HG03064 (cell line): Measurements from ENCODE around the gene WDFY4.

ENCODE experiments used
- ATAC-seq: cut with Tn5 transposase; IDR thresholded peaks from one replicate; pipeline ENCODE4 v1.9.1; 2021; ENCODE audit warnings: low read depth; ENCODE audit not compliant: unreplicated experiment

WDFY4 gene

DNA sequence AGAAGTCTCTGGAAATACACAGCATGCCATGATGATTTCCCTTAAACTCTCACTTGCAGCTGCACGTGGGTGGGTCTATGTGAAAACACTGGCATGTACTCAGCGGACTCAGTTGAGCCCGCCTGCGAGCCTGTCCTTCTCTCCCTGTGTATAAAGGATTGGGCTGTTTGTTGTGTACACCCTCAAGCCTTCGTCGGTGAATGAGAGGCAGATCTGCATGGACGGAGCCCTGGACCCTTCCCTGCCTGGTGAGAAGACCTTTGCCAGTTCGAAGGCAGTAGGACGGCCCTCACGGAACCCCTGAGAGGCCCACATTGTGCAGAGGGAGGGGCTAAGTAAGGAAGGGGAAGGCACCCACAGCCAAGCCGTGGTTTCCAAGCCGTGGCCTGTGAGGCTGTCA lies 121.2 kb downstream of the WDFY4 start:
- no peak for ATAC-seq

DNA sequence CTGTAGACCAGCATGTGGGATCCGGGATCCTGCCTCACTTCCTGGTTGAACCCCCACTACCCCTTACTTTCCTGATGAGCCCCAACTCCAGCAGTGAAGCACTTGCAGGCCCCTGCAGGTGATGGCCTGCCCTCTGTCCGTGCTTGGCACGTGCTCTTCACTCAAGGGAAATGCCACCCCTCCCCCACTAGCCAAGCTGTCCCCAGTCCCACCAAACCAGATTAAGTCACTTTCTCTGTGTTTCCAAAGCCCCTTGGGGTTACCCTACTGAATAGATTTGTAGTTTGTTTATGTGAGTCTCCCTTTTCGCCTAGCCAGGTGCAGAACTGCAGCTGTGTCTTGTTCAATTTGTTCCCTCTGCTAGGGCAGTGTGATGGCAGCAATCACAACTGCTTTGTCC lies 121.7 kb downstream of the WDFY4 start:
- no peak for ATAC-seq

DNA sequence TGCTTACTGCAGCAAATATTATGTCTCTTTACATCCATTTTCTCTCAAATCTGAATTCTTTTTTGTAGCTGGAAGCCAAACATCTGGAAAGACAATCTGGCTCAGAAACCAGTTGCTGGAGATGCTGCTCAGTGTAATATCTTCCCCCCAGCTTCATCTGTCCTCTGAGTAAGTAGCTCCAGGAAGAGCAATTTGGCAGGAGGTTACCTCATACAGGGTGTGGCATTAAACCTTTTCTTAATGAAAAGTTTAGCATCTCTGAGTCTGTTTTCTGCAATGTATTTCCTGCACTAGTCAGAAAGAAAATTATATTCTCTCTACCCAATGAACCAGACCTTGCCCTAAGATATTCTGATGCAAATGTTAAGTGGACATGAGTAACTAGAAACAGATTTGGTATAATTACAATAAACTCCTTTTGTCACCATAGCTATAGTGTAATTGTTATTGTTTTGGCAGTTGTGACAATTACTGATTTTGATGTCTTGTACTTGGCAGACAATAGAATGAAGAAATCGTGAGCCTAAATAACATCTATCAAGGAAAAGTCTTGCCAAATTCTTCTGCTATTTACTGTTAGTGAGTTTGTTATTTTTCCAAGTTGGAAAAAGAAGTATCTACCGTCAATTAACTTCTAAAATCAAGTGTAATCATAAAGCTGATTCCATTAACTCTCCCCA lies 123.3 kb downstream of the WDFY4 start:
- ATAC-seq = no peak

DNA sequence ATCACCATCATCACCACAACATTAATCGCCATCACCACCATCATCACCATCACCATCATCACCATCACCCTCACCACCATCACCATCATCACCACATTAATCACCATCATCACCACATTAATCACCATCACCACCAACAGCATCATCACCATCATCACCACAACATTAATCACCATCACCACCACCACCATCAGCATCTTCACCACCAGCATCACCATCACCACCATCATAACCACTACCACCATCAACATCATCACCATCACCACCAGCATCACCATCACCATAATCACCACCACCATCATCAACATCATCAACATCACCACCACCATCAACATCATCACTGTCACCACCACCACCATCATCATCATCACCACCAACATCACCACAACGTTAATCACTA lies 124.6 kb downstream of the WDFY4 start:
- no peak for ATAC-seq

DNA sequence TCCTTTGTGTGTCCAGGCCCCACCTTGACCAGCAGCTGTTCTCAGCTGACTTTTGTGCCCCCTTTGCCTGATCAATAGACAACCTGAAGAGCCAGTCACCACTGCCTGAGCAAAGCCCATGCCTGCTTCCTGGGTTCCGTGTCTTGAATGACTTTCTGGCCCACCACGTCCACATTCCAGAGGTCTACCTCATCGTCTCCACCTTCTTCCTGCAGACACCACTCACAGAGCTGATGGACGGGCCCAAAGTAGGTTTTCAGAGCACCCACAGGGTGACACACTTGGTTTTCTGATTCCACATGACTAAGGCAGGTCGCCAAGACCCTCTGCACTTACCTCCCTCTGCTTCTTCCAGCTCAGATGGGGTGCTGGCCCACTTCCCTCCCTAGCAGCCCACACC lies 126.8 kb downstream of the WDFY4 start:
- ATAC-seq = no peak

DNA sequence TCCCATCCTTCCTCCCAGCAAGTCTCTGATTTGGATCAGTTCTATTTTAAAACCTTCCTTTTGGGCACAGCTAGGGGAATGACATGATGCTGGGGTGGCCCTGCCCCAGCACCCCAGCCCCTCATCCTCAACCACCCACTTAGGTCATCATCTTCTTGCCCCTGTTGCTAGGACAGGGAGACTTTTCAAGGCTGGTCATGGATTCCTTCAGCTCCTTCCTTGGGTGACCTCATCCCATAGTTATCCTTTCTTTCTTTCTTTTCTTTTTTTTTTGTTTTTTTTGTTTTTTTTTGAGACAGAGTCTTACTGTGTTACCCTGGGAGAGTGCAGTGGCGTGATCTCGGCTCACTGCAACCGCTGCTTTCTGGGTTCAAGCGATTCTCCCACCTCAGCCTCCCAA lies 127.2 kb downstream of the WDFY4 start:
- no peak for ATAC-seq

DNA sequence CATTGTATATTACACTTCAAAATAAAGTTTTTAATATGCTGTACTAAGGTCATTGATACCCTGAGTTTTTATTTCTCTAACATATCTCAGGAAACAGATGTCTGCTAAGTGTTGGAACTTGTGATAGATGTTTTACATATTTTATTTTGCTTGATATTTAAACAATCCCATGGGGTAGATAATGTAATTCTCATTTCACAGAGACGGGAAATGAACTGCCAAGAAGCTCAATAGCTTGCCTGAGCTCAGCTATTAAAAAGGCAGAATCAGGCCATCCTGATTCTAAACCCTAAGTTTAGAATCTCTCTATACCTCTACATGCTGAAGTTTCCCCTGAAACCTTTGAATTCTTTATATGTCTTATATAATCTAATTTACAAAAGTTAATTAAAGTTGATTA lies 128.6 kb downstream of the WDFY4 start:
- no peak for ATAC-seq

DNA sequence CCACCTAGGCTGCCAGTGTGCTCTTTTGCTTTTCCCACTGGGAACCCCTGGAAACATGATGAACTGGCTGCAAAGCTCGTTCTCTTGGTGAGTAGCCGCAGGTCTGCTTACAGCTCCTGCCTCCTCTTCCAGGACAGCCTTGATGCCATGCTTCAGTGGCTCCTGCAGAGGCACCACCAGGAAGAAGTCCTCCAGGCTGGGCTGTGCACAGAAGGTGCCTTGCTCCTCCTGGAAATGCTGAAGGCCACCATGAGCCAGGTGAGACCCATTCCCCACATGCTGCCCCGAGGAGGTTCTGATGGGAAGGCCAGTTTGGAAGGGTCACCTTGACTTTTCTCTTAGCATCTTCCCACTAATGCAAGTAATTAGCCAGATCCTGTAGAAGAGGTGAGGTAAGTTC lies 129.2 kb downstream of the WDFY4 start:
- no peak for ATAC-seq

DNA sequence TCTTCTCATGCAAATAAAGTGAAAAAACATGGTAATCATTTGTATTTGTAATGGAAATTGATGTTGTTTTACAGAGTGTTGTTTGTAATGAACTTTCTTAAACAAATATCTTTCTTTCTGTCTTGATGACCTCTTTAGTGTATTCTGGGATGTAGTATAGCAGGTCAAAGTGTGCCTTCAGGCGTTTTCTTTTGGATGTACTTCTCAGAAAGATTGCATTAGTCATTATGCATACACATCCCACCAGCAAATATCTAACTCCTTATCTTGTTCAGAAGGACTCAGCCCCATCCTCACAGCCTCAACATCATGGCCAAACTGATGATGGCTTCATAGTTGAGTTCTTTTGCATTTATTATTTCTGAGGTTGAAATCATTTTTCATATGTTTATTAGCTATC lies 130.3 kb downstream of the WDFY4 start:
- no peak for ATAC-seq

DNA sequence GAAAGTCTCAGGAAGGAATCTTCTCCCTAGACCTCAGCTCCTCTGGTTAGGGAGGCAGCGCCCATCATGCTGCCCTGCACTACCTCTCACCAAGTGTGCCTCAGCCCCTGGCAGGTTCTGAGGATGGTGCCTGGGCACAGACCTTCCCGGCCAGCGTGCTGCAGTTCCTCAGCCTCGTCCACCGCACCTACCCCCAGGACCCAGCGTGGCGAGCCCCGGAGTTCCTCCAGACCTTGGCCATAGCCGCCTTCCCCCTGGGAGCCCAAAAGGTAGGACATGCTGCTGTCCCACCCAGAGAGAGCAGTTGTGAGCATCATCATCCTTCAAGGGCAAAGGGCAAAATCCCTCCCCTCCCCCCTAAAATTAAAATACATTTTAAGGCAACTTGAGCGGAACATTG lies 132.5 kb downstream of the WDFY4 start:
- no peak for ATAC-seq

DNA sequence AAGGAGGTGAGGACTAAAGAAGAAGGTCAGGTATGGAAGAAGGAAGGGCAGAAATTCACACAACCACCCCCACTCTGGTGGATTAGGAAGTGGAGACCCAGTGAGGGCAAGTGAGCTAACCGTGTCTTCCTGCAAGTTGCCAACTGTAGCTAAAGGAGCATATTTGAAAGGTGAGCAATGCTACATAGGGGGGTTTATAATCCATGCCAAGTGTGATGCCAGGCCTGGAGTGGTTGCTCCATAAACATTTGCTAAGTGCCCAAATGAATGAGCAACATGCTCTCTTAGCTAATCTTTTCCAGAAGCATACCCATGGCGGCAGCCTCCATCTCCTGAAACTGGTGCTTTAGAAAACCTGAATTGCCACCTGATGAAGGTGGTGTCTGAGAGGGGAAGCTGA lies 133.4 kb downstream of the WDFY4 start:
- no peak for ATAC-seq

DNA sequence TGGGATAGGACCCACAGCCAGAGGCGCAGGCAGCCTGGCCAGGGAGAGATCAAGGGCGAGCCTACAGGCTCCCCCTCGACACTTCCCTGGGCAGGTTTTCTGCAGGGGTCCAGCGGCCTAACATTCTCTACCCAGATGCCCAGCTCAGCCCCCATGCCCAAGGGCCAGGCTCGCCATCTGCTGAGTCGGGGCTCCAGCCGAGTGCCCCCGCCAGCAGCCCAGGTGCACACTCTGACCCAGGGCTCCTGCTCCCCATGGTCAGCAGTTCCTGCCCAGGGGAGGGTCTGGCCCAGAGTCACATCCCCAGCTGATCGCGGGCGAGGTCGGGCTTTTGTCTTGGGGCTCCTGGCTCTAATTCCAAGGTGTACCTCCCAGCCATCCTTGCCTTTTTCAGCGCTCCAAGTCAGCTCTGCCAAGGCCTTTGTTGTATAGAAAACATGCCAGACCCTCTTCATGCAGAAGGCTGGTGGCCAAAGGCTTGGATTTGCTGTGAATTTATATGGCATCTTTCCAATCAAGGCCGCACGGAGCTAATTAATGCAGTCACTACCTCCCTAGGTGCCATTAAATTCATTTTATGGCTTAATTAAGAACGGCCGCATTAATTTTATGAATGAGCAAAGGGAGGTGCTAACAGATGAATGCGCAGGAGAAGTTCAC lies 134.3 kb downstream of the WDFY4 start:
- ATAC-seq = no peak

DNA sequence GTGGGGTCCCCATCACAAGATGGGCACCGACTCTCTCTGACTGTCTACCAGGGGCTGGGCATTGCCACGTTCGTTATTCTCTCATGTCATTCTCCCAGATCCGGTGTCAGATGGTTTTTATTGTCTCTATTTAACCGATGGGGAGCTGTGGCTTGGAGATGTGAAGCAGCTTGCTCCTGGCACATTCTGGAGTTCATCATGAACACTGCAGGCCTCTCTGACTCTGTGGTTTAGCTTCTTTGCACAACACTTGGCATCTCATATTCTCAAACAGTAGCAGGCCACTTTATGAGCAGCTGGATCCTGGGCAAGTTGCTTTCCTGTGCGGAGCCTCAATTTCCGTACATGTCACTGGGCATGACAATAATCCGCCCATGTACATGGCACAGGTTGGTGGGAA lies 135.1 kb downstream of the WDFY4 start:
- ATAC-seq = no peak

DNA sequence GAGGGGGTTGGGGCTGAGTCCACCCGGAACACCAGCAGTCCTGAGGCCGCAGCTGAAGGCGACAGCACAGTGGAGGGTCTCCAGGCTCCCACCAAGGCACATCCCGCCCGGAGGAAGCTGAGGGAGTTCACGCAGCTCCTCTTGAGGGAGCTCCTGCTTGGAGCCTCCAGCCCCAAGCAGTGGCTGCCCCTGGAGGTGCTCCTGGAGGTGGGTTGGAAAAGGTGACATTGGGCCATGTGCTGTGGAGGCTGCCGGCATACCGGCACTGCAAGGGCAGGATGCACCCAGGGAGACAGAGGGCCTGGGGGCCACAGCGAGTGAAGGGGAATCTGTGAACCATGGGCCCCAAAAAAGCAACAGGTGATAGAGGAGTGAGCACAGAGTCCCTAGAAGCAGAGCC lies 135.6 kb downstream of the WDFY4 start:
- ATAC-seq = no peak

DNA sequence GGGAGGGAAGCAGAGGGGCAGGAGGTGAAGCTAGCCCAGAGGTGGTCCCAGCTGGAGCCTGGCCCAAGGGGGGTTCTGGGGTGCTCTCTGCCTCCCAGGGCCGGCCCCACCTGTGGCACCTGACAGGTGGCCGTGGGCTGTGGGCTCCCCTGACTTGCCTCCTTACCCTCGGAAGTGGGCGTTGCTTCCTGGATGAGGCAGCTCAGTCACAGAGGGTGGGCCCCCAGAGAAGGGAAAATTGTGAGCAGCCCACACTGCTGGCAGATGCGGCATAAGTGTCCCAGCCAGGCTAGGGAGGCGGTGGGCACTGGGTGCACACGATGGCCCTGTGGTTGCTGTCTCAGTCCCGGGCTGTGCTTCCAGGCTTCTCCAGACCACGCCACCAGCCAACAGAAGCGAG lies 136.0 kb downstream of the WDFY4 start:
- no peak for ATAC-seq

DNA sequence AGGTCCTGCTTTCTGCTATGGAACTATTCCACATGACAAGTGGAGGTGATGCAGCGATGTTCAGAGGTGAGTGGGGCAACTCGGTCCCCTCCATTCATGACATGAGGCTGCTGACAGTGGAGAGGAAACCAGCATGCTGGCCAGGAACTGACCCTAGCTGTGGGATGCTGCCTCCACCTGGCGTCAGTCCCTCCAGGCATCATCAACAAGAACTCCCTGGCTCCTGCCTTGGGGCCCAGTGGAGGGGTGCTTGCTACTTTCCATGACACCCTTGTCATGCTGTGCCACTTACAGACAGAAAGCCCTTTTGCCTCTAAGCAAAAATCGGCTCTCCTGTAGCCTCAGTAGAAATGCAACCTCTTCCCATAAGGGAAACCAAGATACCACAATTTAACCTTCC lies 136.4 kb downstream of the WDFY4 start:
- ATAC-seq = no peak

DNA sequence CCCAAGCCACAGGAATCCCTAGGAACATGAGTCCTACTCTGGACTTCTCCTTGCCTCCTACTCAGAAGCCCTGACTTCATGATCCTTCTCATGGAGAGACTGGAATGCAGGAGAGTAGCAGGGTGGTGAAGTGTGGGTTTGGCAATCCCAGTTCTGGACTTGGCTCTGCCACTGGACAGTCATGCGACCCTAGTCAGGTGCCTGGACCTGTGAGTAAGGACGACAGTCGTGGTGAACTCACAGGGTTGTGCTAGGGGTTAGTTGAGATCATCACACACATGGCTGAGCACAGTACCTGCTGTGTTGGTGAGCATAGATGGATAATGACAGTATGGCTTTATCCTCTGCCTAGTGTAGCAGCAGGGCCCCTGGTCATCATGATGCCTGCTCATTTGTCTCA lies 137.0 kb downstream of the WDFY4 start:
- ATAC-seq = no peak

DNA sequence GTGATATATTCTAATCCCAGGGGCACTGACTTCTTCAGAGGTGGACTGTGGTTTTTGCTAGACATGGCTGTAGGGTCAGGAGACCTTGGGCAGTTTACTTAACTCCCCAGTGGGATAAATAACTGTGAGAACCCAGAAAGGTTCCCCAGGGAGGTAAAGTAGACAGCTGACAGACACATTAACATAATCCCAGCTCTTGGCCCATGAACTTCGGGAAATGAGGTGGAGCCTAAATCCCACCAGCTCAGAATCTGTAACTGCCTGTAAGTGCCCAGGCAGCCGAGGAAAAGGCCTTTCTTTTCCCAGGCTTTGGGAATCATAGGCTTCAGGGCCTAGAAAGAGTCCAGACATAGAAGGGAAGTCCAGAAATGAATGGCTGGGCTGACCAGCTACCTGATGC lies 149.0 kb downstream of the WDFY4 start:
- ATAC-seq = no peak

DNA sequence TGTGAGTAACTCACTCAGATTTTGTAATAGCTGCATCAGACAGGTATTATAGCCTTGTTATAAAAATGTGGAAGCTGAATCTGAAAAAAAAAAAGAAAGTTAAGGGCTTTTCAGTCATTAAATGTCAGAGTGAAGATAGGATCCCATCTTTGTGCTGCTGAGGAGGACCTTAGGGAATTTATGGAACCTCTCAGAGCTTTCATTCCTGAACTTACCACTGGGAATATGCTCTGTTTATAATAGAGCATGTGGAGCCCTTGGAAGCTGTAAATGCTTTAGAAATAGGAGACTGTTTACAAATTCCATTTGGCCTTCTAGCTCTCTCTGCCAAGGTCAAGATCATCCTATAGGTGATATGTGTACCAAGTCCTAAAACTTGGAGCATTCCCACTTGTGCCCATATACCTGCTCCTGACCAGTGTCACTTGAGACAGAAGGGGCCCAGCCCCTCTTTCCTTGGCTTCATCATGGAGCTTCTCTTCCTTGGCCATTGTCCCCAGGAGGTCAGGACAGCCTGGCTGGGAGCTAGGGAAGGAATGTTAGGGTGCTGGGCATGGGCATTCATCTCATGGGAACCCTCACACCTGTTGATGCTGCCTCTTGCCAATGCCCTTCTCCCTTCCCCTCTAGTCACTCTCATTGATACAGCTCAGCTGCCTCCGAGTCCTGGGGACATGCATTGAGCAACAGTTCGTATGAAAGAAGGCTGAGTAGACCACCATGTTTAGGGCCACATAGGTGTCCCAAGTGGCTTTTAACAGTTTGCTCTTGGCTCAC lies 149.7 kb downstream of the WDFY4 start:
- no peak for ATAC-seq

DNA sequence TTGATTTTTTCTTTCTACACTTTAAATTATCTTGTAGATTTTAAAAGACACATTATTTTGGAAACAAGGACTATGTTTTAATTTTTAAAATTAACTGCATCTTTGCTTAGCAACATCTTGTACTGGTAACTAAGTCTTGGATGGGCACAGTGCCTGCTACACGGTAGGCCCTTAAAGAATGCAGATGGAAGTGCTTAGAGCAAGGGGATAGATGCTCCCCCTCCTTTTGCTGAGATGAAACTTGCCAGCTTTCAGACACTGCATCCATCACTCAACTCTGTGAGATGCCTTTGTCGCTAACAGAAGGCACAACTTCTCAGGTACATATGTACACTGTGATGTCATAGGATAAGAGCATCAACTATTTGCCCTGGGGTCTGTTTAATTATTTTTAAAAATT lies 151.1 kb downstream of the WDFY4 start:
- no peak for ATAC-seq

DNA sequence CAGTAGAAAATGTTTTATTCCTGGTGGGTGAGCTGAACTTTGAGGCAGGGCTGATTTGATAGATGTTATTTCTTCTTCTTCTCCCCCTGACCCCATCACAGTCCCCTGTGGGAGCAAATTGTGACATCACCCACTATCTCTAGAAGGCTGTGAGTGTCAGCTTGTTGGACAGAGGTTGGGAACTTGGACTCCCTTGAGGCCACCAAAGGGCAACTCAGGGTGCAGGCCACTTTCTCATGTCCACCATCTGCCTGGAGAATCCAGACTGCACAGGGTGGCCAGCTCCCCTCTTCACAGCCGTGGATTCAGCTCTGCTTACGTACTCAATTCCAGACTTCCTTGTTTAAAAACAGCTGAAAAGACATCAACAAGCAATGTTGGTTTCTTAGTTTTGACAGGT lies 151.9 kb downstream of the WDFY4 start:
- no peak for ATAC-seq

DNA sequence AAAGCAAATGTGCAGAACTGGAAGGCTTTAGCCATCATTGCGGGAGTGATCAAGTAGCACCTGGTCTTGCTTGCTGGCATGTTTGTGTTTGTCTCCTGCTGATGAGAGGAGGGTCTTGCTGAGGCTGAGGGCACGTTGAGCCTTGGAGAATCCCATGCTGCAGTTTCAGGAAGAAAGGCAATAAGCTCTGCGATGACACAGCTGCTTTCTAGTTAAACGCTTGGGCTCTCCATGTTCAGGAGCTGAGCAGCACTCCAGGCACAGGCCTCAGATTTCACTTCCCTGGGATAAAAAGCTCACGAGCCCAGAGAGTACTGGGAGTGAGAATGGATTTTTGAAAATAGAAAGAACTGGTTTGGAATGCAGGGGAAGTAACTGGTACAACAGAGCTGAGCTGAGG lies 154.2 kb downstream of the WDFY4 start:
- ATAC-seq = no peak
